DMS53 treated with DMSO at 0.1 percent for 48 hours (cell line): ENCODE data around the gene TMEM117.

Experiments
- DNase-seq: peaks from one replicate; lab custom pipeline; 2025; ENCODE audit not compliant: unreplicated experiment; lab: John Stamatoyannopoulos, UW

The TMEM117 gene

DNA sequence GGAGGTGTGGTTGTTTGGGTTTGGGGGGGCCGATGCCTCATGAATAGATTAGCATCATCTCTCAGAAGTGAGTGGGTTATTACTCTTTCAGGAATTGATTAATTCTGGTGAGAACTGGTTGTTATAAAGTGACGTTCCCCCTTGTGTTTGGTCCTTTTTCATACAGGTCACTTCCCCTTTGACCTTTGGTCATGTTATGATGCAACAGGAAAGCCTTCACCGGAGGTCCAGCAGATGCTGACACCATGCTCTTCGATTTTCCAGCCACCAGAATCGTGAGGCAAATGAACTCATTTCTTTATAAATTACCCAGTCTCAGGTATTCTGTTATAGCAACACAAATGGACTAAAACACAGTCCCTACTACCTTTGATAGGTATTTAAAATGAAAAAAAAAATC is 600.9 kb downstream of the TMEM117 start:
- DNase-seq = no peak
